ENCODE data around the gene FBXL3. TPM values are rescaled to one million over a fixed set of nuclear protein-coding genes. Genes with fewer than 3 reads are reported as not detected.
"Not testable (repeated sequence)": the region's sequence is repeated elsewhere in the genome, so short reads cannot be mapped to it uniquely, and the experiment has no call there.

FBXL3 gene
- total RNA-seq, 2 experiments from 2014 or later = 33.6 to 35.4 TPM

GRCh38 chr13:77009719-77010118, 17.2 kb downstream of the FBXL3 start:
- DNase-seq, H3K9me3 Mint-ChIP-seq, H3K4me3 Mint-ChIP-seq, H3K27me3 Mint-ChIP-seq: not testable (repeated sequence)
- peaks cover 29% of the 10 kb centered on the region for H3K4me1 Mint-ChIP-seq
- H3K36me3 Mint-ChIP-seq = peaks cover 44% of the 10 kb centered on the region
- peak overlapping the region; percentile 5 for H3K27ac Mint-ChIP-seq

- Mint-ChIP-seq H3K9me3 (no peaks in the 10 kb centered on the region), H3K4me1 (peaks cover 33% of the 10 kb centered on the region), H3K27ac (peak overlapping the region; percentile 83), H3K4me3 (no peak overlapping the region), H3K36me3 (peaks cover 49% of the 10 kb centered on the region), H3K27me3 (no peaks in the 10 kb centered on the region)
- DNase-seq = no peak
Observed at GRCh38 chr13:77009011-77009410, 17.9 kb downstream of the FBXL3 start.

- H3K9me3 Mint-ChIP-seq, H3K27me3 Mint-ChIP-seq, DNase-seq, H3K4me3 Mint-ChIP-seq: not testable (repeated sequence)
- Mint-ChIP-seq H3K36me3 (peaks cover 43% of the 10 kb centered on the region), H3K4me1 (peaks cover 34% of the 10 kb centered on the region), H3K27ac (peak overlapping the region; percentile 83)
Observed at GRCh38 chr13:77008337-77008736, 18.6 kb downstream of the FBXL3 start.

GRCh38 chr13:77002590-77003190, 24.3 kb downstream of the FBXL3 start:
- Mint-ChIP-seq H3K4me1 (peaks cover 29% of the 10 kb centered on the region), H3K9me3 (no peaks in the 10 kb centered on the region), H3K27ac (no peak overlapping the region), H3K36me3 (peaks cover 28% of the 10 kb centered on the region), H3K4me3 (no peak overlapping the region), H3K27me3 (no peaks in the 10 kb centered on the region)
- DNase-seq = no peak

- peaks cover 24% of the 10 kb centered on the region for H3K4me1 Mint-ChIP-seq
- H3K4me3 Mint-ChIP-seq = no peak overlapping the region
- no peaks in the 10 kb centered on the region for H3K9me3 Mint-ChIP-seq
- no peak for DNase-seq
- H3K27ac Mint-ChIP-seq = peak overlapping the region; percentile 70
- H3K27me3 Mint-ChIP-seq = no peaks in the 10 kb centered on the region
- H3K36me3 Mint-ChIP-seq = peaks cover 30% of the 10 kb centered on the region
Observed at GRCh38 chr13:77001963-77002587, 24.9 kb downstream of the FBXL3 start.

- H3K36me3 Mint-ChIP-seq = peaks cover 31% of the 10 kb centered on the region
- no peak overlapping the region for H3K4me3 Mint-ChIP-seq
- H3K4me1 Mint-ChIP-seq = peaks cover 24% of the 10 kb centered on the region
- H3K9me3 Mint-ChIP-seq = no peaks in the 10 kb centered on the region
- peak overlapping the region; percentile 70 for H3K27ac Mint-ChIP-seq
- H3K27me3 Mint-ChIP-seq = no peaks in the 10 kb centered on the region
- DNase-seq = no peak
Observed at GRCh38 chr13:77001540-77001939, 25.4 kb downstream of the FBXL3 start.

GRCh38 chr13:77000475-77000874, 26.5 kb downstream of the FBXL3 start:
- H3K27ac Mint-ChIP-seq = no peak overlapping the region
- no peaks in the 10 kb centered on the region for H3K27me3 Mint-ChIP-seq
- peaks cover 38% of the 10 kb centered on the region for H3K36me3 Mint-ChIP-seq
- DNase-seq = no peak
- H3K9me3 Mint-ChIP-seq = no peaks in the 10 kb centered on the region
- H3K4me1 Mint-ChIP-seq = peaks cover 28% of the 10 kb centered on the region
- no peak overlapping the region for H3K4me3 Mint-ChIP-seq

- Mint-ChIP-seq H3K36me3 (peaks cover 38% of the 10 kb centered on the region), H3K4me1 (peaks cover 45% of the 10 kb centered on the region), H3K9me3 (no peaks in the 10 kb centered on the region), H3K27ac (no peak overlapping the region), H3K27me3 (no peaks in the 10 kb centered on the region), H3K4me3 (peak overlapping the region; percentile 44)
- DNase-seq = no peak
Observed at GRCh38 chr13:76994281-76994680, 32.7 kb downstream of the FBXL3 start.

GRCh38 chr13:76993473-76993872, 33.5 kb downstream of the FBXL3 start:
- no peaks in the 10 kb centered on the region for H3K9me3 Mint-ChIP-seq
- no peaks in the 10 kb centered on the region for H3K27me3 Mint-ChIP-seq
- H3K27ac Mint-ChIP-seq = peak overlapping the region; percentile 99
- no peak for DNase-seq
- peaks cover 45% of the 10 kb centered on the region for H3K4me1 Mint-ChIP-seq
- peak overlapping the region; percentile 96 for H3K4me3 Mint-ChIP-seq
- H3K36me3 Mint-ChIP-seq = peaks cover 34% of the 10 kb centered on the region

- Mint-ChIP-seq H3K4me3 (peak overlapping the region; percentile 96), H3K4me1 (peaks cover 45% of the 10 kb centered on the region), H3K9me3 (no peaks in the 10 kb centered on the region), H3K27ac (peak overlapping the region; percentile 99), H3K36me3 (peaks cover 30% of the 10 kb centered on the region), H3K27me3 (no peaks in the 10 kb centered on the region)
- DNase-seq = no peak
Observed at GRCh38 chr13:76993021-76993420, 33.9 kb downstream of the FBXL3 start.

GRCh38 chr13:76992548-76993001, 34.4 kb downstream of the FBXL3 start:
- no peak for DNase-seq
- Mint-ChIP-seq H3K36me3 (peaks cover 28% of the 10 kb centered on the region), H3K27me3 (no peaks in the 10 kb centered on the region), H3K9me3 (no peaks in the 10 kb centered on the region), H3K4me1 (peaks cover 45% of the 10 kb centered on the region), H3K4me3 (peak overlapping the region; percentile 96), H3K27ac (peak overlapping the region; percentile 99)

GRCh38 chr13:76991796-76992547, 35.0 kb downstream of the FBXL3 start, which contains the start of gene CLN5:
CLN5 (plus strand) TSS chr13:76992081; CDS start chr13:76992099, 18 bp downstream.
- Mint-ChIP-seq H3K4me3 (peak within 1 kb of the TSS; percentile 96), H3K27ac (peak within 1 kb of the TSS; percentile 99), H3K4me1 (peaks cover 45% of the 10 kb centered on the region)

GRCh38 chr13:76991432-76991795, 35.5 kb downstream of the FBXL3 start:
- Mint-ChIP-seq H3K27ac (peak overlapping the region; percentile 99), H3K4me1 (peaks cover 43% of the 10 kb centered on the region)
- DNase-seq = peak; percentile 76

More at GRCh38 chr13:76991796-76992547, 35.0 kb downstream of the FBXL3 start, which contains the start of gene CLN5:
- Mint-ChIP-seq H3K36me3 (peaks cover 23% of the 10 kb centered on the region), H3K27me3 (peaks cover 5% of the 10 kb centered on the region), H3K9me3 (no peaks in the 10 kb centered on the region)
- DNase-seq = peak; percentile 97

GRCh38 chr13:76983676-76984075, 43.3 kb downstream of the FBXL3 start:
- Mint-ChIP-seq H3K27me3 (peaks cover 45% of the 10 kb centered on the region), H3K27ac (no peak overlapping the region)

More at GRCh38 chr13:76991432-76991795, 35.5 kb downstream of the FBXL3 start:
- peak overlapping the region; percentile 96 for H3K4me3 Mint-ChIP-seq
- H3K9me3 Mint-ChIP-seq = no peaks in the 10 kb centered on the region
- H3K36me3 Mint-ChIP-seq = peaks cover 20% of the 10 kb centered on the region
- H3K27me3 Mint-ChIP-seq = peaks cover 9% of the 10 kb centered on the region

GRCh38 chr13:76982061-76982460, 44.9 kb downstream of the FBXL3 start:
- H3K27ac Mint-ChIP-seq = no peak overlapping the region
- no peaks in the 10 kb centered on the region for H3K36me3 Mint-ChIP-seq
- no peak overlapping the region for H3K4me3 Mint-ChIP-seq
- peaks cover 45% of the 10 kb centered on the region for H3K27me3 Mint-ChIP-seq
- peaks cover 3% of the 10 kb centered on the region for H3K4me1 Mint-ChIP-seq
- no peak for DNase-seq
- H3K9me3 Mint-ChIP-seq = no peaks in the 10 kb centered on the region

More at GRCh38 chr13:76983676-76984075, 43.3 kb downstream of the FBXL3 start:
- no peaks in the 10 kb centered on the region for H3K9me3 Mint-ChIP-seq
- peaks cover 3% of the 10 kb centered on the region for H3K4me1 Mint-ChIP-seq
- DNase-seq = no peak
- H3K36me3 Mint-ChIP-seq = no peaks in the 10 kb centered on the region
- no peak overlapping the region for H3K4me3 Mint-ChIP-seq
